SK-N-SH treated with all-trans-retinoic acid at 6 μM for 48 hours (cell line): Measurements from ENCODE around the gene KIFBP.

ENCODE experiments used
- ARNTL ChIP-seq: fragments of 450-650 bp; formaldehyde crosslinking; IDR thresholded peaks from 2 replicates; pipeline ENCODE4 v1.5.0; 2020; ENCODE audit warnings: low read depth, mild to moderate bottlenecking, moderate library complexity, borderline replicate concordance
- ISL1 ChIP-seq: fragments of 250-450 bp; sonication (Bioruptor Pico); IDR thresholded peaks from 2 replicates; pipeline ENCODE4 v2.1.2; 2022; ENCODE audit warnings: mild to moderate bottlenecking, moderate library complexity
- PATZ1 ChIP-seq: fragments of 250-450 bp; sonication (Bioruptor Pico); IDR thresholded peaks from 2 replicates; pipeline ENCODE4 v1.8.0; 2020; ENCODE audit warnings: mild to moderate bottlenecking, moderate library complexity, borderline replicate concordance
- ZFP3 ChIP-seq: fragments of 250-450 bp; sonication (Bioruptor Pico); IDR thresholded peaks from 2 replicates; pipeline ENCODE4 v1.5.0; 2020; ENCODE audit warnings: mild to moderate bottlenecking, moderate library complexity

DNA sequence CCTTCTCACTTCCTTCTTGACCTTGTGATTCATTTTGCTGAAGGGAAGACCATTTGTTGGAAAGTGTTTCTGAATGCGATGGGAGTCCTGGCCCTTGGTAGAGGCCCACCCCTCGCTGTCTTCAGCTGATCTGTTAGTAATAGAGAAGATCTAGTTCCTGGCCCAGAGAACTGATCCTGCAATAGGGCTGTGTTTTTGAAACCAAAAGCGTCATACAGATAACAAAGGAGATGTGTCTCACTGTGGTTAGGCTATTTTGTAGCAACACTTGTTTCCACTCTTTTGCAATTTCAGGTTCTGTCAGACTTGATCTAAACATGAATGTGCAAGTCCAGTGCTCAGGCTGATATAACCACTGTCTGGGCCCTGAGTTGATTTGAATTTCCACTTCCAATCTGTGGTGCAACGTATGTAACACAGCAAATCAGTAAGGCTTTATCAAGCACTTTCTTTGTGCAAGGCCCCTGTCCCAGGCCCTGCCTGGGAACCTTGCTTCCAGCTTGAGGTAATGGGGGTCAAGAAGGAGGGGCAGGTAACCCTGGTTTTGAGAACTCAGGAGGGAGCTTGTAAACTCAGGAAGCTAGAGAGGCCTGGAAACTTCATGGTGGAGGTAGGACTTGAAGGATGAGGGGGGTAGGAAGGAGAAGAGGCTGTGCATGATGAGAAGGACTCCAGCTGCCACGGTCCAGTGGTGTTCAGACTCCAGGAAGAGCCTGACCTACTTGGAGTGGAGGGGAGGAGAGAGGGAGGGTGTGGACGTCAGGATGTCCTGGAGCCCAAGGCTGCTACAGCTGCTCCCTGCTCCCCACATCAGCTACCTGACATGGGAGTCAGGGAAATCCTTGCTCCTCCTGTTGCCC lies 57.1 kb downstream of the KIFBP start:
- no peak for TF ChIP-seq ZFP3 (CRISPR knock-in tag)
- TF ChIP-seq ARNTL (CRISPR knock-in tag): no peak
- TF ChIP-seq PATZ1 (CRISPR knock-in tag): no peak
- no peak for TF ChIP-seq ISL1 (CRISPR knock-in tag)
